GM12878 (cell line): ENCODE results near the gene HRC.

Experiments
- CTCF ChIP-seq, 3 experiments: IDR thresholded peaks in 2 of 3; conservative IDR thresholded peaks in 1 of 3; 2 replicates each; pipeline ENCODE4 v1.5.1; 2011; ENCODE audit warnings: low read depth in 3 of 3, low read length in 3 of 3, mild to moderate bottlenecking in 3 of 3, control low read depth in 2 of 3, moderate library complexity in 2 of 3, inconsistent platforms in 1 of 3, mixed read lengths in 1 of 3; ENCODE audit not compliant: control insufficient read depth in 2 of 3, insufficient read depth in 1 of 3; ENCODE audit errors: extremely low read depth in 1 of 3
- ETV6 ChIP-seq, 2 experiments: fragments of 450-650 bp in 1 of 2; IDR thresholded peaks in 1 of 2; conservative IDR thresholded peaks in 1 of 2; 2 replicates each; pipeline ENCODE4 v1.6.1; 2014; ENCODE audit warnings: antibody characterized with exemption in 1 of 2, borderline replicate concordance in 1 of 2, low read depth in 1 of 2, mild to moderate bottlenecking in 1 of 2, moderate library complexity in 1 of 2
- POLR2A ChIP-seq: IDR thresholded peaks from 2 replicates; pipeline ENCODE4 v1.6.1; 2011; ENCODE audit warnings: low read depth, mild to moderate bottlenecking, low read length
- ZNF384 ChIP-seq: IDR thresholded peaks from 2 replicates; pipeline ENCODE4 v1.6.1; 2012; ENCODE audit warnings: low read depth, mild to moderate bottlenecking, low read length, improper control_type of control experiment, borderline replicate concordance

- TF ChIP-seq CTCF (IDR thresholded peaks at IDR 0.05 in 2 of 3, conservative IDR thresholded peaks at IDR 0.05 in 1 of 3; ENCODE audit: control insufficient read depth in 2 of 3, extremely low read depth in 1 of 3, insufficient read depth in 1 of 3, low read depth in 3 of 3, low read length in 3 of 3) = no peak
- TF ChIP-seq POLR2A = no peak
- no peak for TF ChIP-seq ZNF384
- no peak for TF ChIP-seq ETV6 (conservative IDR thresholded peaks at IDR 0.05 in 1 of 2, IDR thresholded peaks at IDR 0.05 in 1 of 2; ENCODE audit: borderline replicate concordance in 1 of 2, low read depth in 1 of 2)
Measured at GRCh38 chr19:49129238-49129583, 26.0 kb downstream of the HRC start.
